Daoy (cell line): ENCODE data around the gene TMEM182. TPM values are rescaled to one million over a fixed set of nuclear protein-coding genes. Genes with fewer than 3 reads are reported as not detected.

ENCODE experiments used
- total RNA-seq: library from RNA; depleted of rRNA; stranded (reverse); fragments of >200 nt; shearing (Covaris generic); gene quantifications from 2 replicates; pipeline ENCODE4 v1.2.3, GENCODE V29; 2014; rRNA removed

The TMEM182 gene
- total RNA-seq, 1 experiment from 2014 or later, result 6.1 TPM

Other genes starting within 250 kb of the TMEM182 start
- gene SLC9A2, start 142.5 kb upstream of the TMEM182 start, total RNA-seq, result 0.92 and 1.5 TPM in 2 replicates